GM12892 (cell line): ENCODE results near the gene HMCES.

Source experiments
- POLR2A ChIP-seq: IDR thresholded peaks from 2 replicates; pipeline ENCODE4 v1.6.1; 2011; ENCODE audit warnings: low read depth, low read length, control low read depth
- POLR2AphosphoS5 ChIP-seq: IDR thresholded peaks from 2 replicates; pipeline ENCODE4 v1.6.1; 2011; ENCODE audit warnings: low read depth, low read length, control low read depth

DNA sequence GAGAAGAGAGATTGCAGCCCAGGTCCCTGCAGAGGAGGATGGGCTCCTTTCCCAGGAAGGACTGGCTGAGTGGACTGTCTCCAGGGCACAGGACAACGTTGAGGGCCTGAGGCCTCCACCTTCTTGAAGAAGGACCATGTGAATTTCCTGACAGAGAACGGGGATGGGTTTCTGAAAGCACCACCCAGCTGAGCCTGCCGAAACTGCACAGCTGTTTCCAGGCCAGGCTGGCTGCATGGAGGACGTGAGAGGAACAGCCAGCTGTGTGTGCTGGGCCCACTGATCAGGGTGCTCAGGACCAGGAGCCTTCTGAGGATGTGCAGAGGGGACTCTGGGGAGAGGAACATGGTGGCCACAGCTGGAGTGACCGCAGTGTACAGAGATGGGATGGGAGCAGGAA, 39.2 kb downstream of the HMCES start:
- TF ChIP-seq POLR2A (no peak), POLR2AphosphoS5 (no peak)
